IPS-15b (cell line): ENCODE results near the gene PLEKHM3.
"Not testable (repeated sequence)": the region's sequence is repeated elsewhere in the genome, so short reads cannot be mapped to it uniquely, and the experiment has no call there.

Source experiments
- H3K27me3 ChIP-seq: one replicate; pipeline ENCODE4 v1.6.1; 2013; ENCODE audit warnings: low read length; ENCODE audit not compliant: control insufficient read depth, insufficient read depth
- H3K36me3 ChIP-seq: one replicate; pipeline ENCODE4 v1.6.1; 2013; ENCODE audit warnings: low read length; ENCODE audit not compliant: control insufficient read depth, insufficient read depth
- H3K4me1 ChIP-seq: one replicate; pipeline ENCODE4 v1.6.1; 2013; ENCODE audit warnings: mild to moderate bottlenecking, low read length; ENCODE audit not compliant: control insufficient read depth, insufficient read depth
- H3K4me3 ChIP-seq: one replicate; pipeline ENCODE4 v1.5.1; 2013; ENCODE audit warnings: low read depth, low read length
- H3K9ac ChIP-seq: one replicate; pipeline ENCODE4 v1.6.1; 2013; ENCODE audit warnings: low read depth, mild to moderate bottlenecking, low read length
- H3K9me3 ChIP-seq: one replicate; pipeline ENCODE4 v1.6.1; 2013; ENCODE audit warnings: mild to moderate bottlenecking, low read length; ENCODE audit not compliant: control insufficient read depth, insufficient read depth

Gene PLEKHM3

GRCh38 chr2:207816546-207816945, 208.8 kb downstream of the PLEKHM3 start:
- Histone ChIP-seq H3K9me3 (no peaks in the 10 kb centered on the region), H3K9ac (no peak overlapping the region), H3K36me3 (no peaks in the 10 kb centered on the region), H3K4me3 (no peak overlapping the region), H3K4me1 (peaks cover 16% of the 10 kb centered on the region), H3K27me3 (no peaks in the 10 kb centered on the region)

GRCh38 chr2:207815254-207815653, 210.1 kb downstream of the PLEKHM3 start:
- H3K4me3 ChIP-seq, result no peak overlapping the region
- no peaks in the 10 kb centered on the region for H3K27me3 ChIP-seq
- H3K36me3 ChIP-seq, result no peaks in the 10 kb centered on the region
- peaks cover 24% of the 10 kb centered on the region for H3K4me1 ChIP-seq
- no peaks in the 10 kb centered on the region for H3K9me3 ChIP-seq
- H3K9ac ChIP-seq, result no peak overlapping the region

- no peaks in the 10 kb centered on the region for H3K36me3 ChIP-seq
- H3K4me3 ChIP-seq, result no peak overlapping the region
- no peak overlapping the region for H3K9ac ChIP-seq
- H3K9me3 ChIP-seq, result no peaks in the 10 kb centered on the region
- H3K27me3 ChIP-seq, result no peaks in the 10 kb centered on the region
- H3K4me1 ChIP-seq, result peaks cover 27% of the 10 kb centered on the region
Measured at GRCh38 chr2:207813942-207814341, 211.4 kb downstream of the PLEKHM3 start.

GRCh38 chr2:207813221-207813916, 212.0 kb downstream of the PLEKHM3 start:
- H3K36me3 ChIP-seq, result no peaks in the 10 kb centered on the region
- no peak overlapping the region for H3K9ac ChIP-seq
- H3K9me3 ChIP-seq, result no peaks in the 10 kb centered on the region
- H3K4me1 ChIP-seq, result peaks cover 30% of the 10 kb centered on the region
- H3K27me3 ChIP-seq, result no peaks in the 10 kb centered on the region
- H3K4me3 ChIP-seq, result no peak overlapping the region

- H3K9ac ChIP-seq, result peak overlapping the region; percentile 1
- no peaks in the 10 kb centered on the region for H3K9me3 ChIP-seq
- H3K36me3 ChIP-seq, result no peaks in the 10 kb centered on the region
- H3K4me3 ChIP-seq, result no peak overlapping the region
- H3K4me1 ChIP-seq, result peaks cover 32% of the 10 kb centered on the region
- H3K27me3 ChIP-seq, result no peaks in the 10 kb centered on the region
Measured at GRCh38 chr2:207812726-207813080, 212.6 kb downstream of the PLEKHM3 start.

- no peak overlapping the region for H3K4me3 ChIP-seq
- peaks cover 32% of the 10 kb centered on the region for H3K4me1 ChIP-seq
- H3K9ac ChIP-seq, result peak overlapping the region; percentile 1
Measured at GRCh38 chr2:207812058-207812725, 213.1 kb downstream of the PLEKHM3 start.

GRCh38 chr2:207811658-207812057, 213.7 kb downstream of the PLEKHM3 start:
- not testable (repeated sequence) for H3K27me3 ChIP-seq, H3K9me3 ChIP-seq, H3K36me3 ChIP-seq, H3K4me3 ChIP-seq, H3K9ac ChIP-seq
- H3K4me1 ChIP-seq, result peaks cover 32% of the 10 kb centered on the region

More at GRCh38 chr2:207812058-207812725, 213.1 kb downstream of the PLEKHM3 start:
- H3K9me3 ChIP-seq, result no peaks in the 10 kb centered on the region
- no peaks in the 10 kb centered on the region for H3K36me3 ChIP-seq
- no peaks in the 10 kb centered on the region for H3K27me3 ChIP-seq

GRCh38 chr2:207810200-207810788, 215.0 kb downstream of the PLEKHM3 start:
- H3K4me3 ChIP-seq, result no peak overlapping the region
- peaks cover 32% of the 10 kb centered on the region for H3K4me1 ChIP-seq
- H3K9ac ChIP-seq, result no peak overlapping the region

GRCh38 chr2:207808119-207808518, 217.2 kb downstream of the PLEKHM3 start:
- H3K4me1 ChIP-seq, result peaks cover 27% of the 10 kb centered on the region
- no peaks in the 10 kb centered on the region for H3K36me3 ChIP-seq
- no peak overlapping the region for H3K9ac ChIP-seq
- H3K27me3 ChIP-seq, result no peaks in the 10 kb centered on the region
- no peaks in the 10 kb centered on the region for H3K9me3 ChIP-seq
- H3K4me3 ChIP-seq, result no peak overlapping the region

More at GRCh38 chr2:207810200-207810788, 215.0 kb downstream of the PLEKHM3 start:
- Histone ChIP-seq H3K9me3 (no peaks in the 10 kb centered on the region), H3K27me3 (no peaks in the 10 kb centered on the region), H3K36me3 (no peaks in the 10 kb centered on the region)

- Histone ChIP-seq H3K9ac (no peak overlapping the region), H3K36me3 (no peaks in the 10 kb centered on the region)
Measured at GRCh38 chr2:207807516-207807915, 217.8 kb downstream of the PLEKHM3 start.

GRCh38 chr2:207805566-207806226, 219.6 kb downstream of the PLEKHM3 start:
- no peaks in the 10 kb centered on the region for H3K36me3 ChIP-seq
- no peak overlapping the region for H3K4me3 ChIP-seq
- no peak overlapping the region for H3K9ac ChIP-seq
- H3K27me3 ChIP-seq, result no peaks in the 10 kb centered on the region
- H3K4me1 ChIP-seq, result peaks cover 19% of the 10 kb centered on the region
- no peaks in the 10 kb centered on the region for H3K9me3 ChIP-seq

More at GRCh38 chr2:207807516-207807915, 217.8 kb downstream of the PLEKHM3 start:
- Histone ChIP-seq H3K4me3 (no peak overlapping the region), H3K27me3 (no peaks in the 10 kb centered on the region), H3K4me1 (peaks cover 24% of the 10 kb centered on the region), H3K9me3 (no peaks in the 10 kb centered on the region)
